GM12872 (cell line): ENCODE measurements around the gene PRRT4.

ENCODE experiments used
- TF ChIP-seq, protein P1 (sequence below): IDR thresholded peaks from 3 replicates; pipeline ENCODE4 v1.5.1; 2011; ENCODE audit warnings: low read depth, mild to moderate bottlenecking, low read length, moderate library complexity; ENCODE audit not compliant: insufficient read depth

The PRRT4 gene

DNA sequence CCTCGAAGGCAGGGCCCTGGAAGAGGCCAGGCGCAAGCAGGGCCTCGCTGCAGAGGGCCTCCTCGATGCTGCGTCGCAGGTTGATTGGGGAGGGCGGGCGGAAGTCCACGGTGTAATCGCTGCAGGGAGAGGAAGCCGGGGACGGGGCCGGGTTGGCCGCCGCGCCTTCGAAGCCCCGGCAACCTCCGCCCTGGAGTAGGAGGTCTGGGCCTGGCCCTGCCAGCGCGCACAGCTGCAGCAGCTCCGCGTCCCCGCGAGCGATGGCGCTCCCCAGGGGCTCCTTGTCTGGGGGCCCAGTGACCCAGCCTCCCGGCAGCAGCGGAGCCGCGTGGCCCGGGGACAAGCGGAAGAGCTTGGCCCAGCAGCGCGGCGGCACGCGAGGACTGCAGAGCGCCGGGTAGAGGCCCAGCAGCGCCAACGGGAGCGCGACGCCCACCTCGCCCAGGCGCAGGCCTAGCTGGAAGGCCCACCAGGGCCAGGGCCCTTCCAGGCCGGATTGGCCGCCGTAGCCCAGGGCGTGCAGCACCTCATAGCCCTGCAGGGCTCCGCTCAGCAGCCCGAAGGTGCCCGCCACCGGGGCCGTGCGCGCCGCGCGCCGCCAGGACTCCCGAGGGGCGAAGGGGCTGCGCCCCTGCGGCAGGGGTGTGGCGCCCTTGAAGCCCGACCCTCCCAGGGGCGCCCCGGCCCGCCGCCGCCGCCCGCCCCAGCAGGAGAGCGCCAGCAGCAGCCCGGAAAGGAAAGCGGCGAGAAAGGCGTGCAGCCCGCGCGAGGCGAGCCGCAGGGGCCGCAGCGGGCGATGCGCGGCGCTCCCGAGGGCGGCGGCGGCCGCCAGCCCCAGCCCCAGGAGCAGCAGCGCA is 10.0 kb downstream of the PRRT4 start:
- TF ChIP-seq, protein P1, sequence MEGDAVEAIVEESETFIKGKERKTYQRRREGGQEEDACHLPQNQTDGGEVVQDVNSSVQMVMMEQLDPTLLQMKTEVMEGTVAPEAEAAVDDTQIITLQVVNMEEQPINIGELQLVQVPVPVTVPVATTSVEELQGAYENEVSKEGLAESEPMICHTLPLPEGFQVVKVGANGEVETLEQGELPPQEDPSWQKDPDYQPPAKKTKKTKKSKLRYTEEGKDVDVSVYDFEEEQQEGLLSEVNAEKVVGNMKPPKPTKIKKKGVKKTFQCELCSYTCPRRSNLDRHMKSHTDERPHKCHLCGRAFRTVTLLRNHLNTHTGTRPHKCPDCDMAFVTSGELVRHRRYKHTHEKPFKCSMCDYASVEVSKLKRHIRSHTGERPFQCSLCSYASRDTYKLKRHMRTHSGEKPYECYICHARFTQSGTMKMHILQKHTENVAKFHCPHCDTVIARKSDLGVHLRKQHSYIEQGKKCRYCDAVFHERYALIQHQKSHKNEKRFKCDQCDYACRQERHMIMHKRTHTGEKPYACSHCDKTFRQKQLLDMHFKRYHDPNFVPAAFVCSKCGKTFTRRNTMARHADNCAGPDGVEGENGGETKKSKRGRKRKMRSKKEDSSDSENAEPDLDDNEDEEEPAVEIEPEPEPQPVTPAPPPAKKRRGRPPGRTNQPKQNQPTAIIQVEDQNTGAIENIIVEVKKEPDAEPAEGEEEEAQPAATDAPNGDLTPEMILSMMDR: no peak

DNA sequence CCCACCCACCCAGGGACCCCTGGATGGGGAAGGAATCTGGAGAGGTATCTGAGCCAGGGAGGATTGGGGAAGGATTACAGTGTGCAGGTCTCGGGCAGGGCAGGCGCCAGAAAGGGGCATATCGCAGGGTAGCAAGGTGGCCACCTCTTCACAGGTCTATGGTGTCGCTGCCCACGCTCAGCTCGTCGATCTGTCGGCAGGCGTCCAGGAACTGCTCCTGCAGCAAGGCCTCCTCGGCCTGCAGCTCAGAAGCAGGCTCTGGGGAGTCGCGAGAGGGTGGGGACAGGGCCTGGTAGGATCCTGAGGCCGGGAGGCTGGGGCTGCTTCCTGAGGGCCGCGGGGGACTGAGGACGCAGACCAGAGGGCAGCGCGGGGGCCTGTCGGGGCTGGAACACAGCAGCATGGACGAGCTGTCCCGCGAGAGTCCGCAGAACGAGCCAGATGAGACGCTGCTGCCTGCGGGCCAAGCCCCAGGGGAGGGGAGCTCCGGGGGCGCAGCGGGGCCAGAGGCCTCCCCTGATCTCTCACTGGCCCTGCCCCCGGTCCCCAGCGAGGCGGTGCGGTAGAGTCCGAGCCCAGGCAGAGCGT is 10.7 kb downstream of the PRRT4 start:
- TF ChIP-seq, protein P1: no peak

DNA sequence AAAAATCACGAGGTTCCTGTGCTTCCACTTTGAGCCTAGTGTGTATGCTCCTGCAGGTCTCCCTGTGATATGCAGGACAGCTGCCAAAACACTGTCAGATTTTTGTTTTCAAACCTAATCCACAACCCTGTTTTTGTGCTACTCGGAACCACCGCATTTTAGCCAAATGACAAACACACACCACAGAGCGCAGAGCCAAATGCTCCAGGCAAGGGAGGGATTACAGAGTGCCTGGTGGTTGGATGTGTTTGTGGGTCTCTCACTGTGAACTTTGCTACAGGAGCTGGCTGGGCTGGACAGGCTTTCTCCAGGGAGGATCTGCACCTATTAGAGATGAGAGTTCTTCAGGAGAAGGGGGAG is 12.0 kb downstream of the PRRT4 start:
- TF ChIP-seq, protein P1: no peak

DNA sequence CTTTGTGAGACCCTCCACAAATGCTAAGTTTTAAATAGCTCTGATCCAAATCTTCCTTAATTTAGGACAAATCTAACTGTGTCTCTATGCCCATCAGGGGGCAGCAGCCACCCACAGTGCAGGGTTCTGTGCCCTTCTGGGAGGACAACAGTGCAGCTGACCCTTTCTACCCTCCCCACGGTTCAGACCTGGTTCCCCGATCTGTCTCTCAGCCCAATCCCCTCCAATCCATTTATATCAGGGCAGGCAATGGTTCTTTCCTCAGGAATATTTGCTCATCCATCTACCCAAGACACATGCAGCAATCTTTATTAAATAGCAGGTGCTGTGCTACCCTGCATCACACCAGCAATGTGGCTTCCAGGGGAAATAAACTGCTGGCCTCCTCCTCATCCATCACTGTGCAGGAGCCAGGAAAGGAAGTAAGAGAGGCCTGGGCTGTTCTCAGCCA is 13.8 kb downstream of the PRRT4 start:
- TF ChIP-seq, protein P1: peak; percentile 62

DNA sequence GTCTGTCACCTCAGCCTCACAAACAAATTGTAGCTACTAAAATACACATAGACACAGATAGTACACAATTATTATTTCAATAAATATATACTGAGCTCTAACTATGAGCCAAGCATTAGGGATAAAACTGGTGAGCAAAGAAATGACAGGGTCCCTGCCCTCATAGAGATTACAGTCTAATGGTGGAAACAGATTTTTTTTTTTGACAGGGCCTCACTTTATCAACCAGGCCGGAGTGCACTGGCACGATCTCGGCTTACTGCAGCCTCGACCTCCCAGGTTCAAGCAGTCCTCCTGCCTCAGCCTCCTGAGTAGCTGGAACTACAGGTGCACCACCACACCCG is 17.1 kb downstream of the PRRT4 start:
- TF ChIP-seq, protein P1: no peak

DNA sequence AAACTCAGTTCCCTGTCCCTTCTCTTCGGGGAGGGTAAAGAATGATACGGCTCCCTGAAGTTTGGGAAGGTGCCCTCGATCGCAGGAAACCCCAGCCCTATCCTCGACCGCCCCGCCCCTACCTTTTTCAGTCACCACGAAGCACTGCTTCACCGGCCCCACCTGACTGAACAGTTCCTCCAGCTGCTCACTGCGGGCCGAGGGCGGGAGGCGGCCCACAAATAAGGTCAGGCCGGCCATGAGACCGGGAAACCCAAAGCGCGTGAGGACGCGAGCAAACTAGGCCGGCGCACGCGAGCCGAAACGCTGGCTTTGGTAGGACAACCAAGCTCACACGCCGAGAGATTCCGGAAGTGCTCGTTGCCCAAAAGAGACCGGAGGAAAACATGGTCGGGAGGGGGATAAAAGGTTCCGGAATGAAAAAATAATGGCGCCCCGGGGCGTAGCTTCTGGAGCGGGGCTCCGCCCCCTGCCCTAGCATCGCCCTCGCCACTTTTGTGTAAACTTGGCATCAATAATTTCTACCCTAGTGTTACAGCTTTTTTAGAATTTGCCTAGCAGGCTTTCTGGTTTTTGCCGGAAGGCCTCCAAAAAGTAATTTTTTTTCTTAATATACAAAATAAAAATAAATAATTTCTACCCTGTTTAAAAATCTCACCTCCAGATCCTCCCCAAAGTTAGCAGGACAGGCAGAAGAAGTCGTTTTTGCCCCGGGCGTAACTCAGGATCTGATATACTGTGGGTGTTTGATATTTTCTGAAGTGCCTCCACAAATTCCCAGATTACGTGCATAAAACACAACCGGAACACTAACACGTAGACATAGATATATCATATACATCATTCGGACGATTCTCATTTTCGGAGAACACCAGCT is 17.7 kb downstream of the PRRT4 start, which contains the start of gene RBM28:
Gene RBM28 (minus strand): TSS at position 355 of the 877 bp plus-strand sequence. CDS start 115 bp downstream, at position 240.
- TF ChIP-seq, protein P1: no peak

DNA sequence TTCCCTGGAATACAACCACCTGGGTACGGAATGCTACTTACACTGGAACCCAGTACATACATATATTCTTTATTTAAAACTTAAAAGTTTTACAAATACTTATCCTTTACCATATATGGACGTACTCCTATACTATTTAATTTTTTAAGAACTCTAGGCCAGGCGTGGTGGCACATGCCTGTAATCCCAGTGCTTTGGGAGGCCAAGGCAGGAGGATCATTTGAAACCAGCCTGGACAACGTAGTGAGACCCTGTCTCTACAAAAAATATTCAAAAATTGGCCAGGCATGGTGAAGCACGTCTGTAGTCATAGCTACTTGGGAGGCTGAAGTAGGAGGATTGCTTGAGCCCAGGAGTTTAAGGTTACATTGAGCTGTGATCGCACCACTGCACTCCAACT is 19.8 kb downstream of the PRRT4 start:
- TF ChIP-seq, protein P1: no peak
